DOHH2 (cell line): Measurements from ENCODE around the gene PICK1.
"Not testable (repeated sequence)": the region's sequence is repeated elsewhere in the genome, so short reads cannot be mapped to it uniquely, and the experiment has no call there.

Source experiments
- CTCF ChIP-seq: fragments of 200-600 bp; sonication (generic); IDR thresholded peaks from one replicate; pipeline ENCODE4 v1.5.1; 2014; ENCODE audit warnings: antibody characterized with exemption, mild to moderate bottlenecking, low read depth, low read length; ENCODE audit not compliant: poor library complexity, severe bottlenecking
- EZH2phosphoT487 ChIP-seq: fragments of 200-600 bp; sonication (generic); IDR thresholded peaks from 2 replicates; pipeline ENCODE4 v1.6.1; 2017; ENCODE audit warnings: borderline replicate concordance, mild to moderate bottlenecking, antibody characterized with exemption, low read length, moderate library complexity, mixed read lengths

DNA sequence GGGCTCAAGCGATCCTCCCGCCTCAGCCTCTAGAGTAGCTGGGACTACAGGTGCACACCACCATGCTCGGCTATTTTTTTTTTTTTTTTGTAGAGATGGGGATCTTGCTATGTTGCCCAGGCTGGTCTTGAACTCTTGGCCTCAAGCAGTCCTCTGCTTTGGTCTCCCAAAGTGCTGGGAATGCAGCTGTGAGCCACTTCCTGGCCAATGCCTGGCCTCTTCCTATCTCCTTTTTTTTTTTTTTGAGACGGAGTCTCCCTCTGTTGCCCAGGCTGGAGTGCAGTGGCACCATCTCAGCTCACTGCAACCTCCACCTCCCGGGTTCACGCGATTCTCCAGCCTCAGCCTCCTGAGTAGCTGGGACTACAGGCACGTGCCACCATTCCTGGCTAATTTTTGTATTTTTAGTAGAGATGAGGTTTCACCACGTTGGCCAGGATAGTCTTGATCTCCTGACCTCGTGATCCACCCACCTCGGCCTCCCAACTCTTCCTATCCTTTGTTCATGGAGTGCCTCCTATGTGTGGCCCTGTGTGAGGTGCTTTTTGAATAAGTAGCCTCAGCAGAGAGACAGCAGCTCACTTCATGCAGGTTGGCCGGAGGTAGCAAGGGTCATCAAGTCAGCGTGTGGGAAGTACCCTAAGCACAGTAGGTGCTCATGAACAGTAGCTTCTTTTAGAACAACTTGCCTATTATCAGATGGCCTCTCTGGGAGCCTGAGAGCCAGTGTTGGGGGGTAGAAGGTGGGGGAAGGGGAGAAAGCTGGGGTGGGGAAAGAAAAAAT, 19.6 kb upstream of the PICK1 start:
- not testable (repeated sequence) for TF ChIP-seq CTCF, EZH2phosphoT487
